Mesenchymal stem cell (in vitro differentiated cells and primary cell): ENCODE data around the gene ARMC3.

ENCODE experiments used
- DNase-seq: peaks from one replicate; pipeline ENCODE4 v3.0.0-alpha.2; 2013
- H2AFZ ChIP-seq: one replicate; pipeline ENCODE4 v1.6.1; 2013; ENCODE audit warnings: low read depth, mild to moderate bottlenecking, control low read depth, inconsistent platforms, low read length, moderate library complexity
- H2AK5ac ChIP-seq: 2 replicates; pipeline ENCODE4 v1.6.1; 2013; ENCODE audit warnings: low read length, moderate library complexity, mild to moderate bottlenecking, inconsistent platforms; ENCODE audit not compliant: severe bottlenecking
- H2BK120ac ChIP-seq: one replicate; pipeline ENCODE4 v1.6.1; 2013; ENCODE audit warnings: low read depth, mild to moderate bottlenecking, inconsistent platforms, low read length, moderate library complexity
- H2BK12ac ChIP-seq, 2 experiments: one replicate each; pipeline ENCODE4 v1.6.1; 2013; ENCODE audit warnings: inconsistent platforms in 2 of 2, low read length in 2 of 2, mild to moderate bottlenecking in 2 of 2, moderate library complexity in 2 of 2, control low read depth in 1 of 2
- H2BK15ac ChIP-seq: one replicate; pipeline ENCODE4 v1.6.1; 2013; ENCODE audit warnings: mild to moderate bottlenecking, low read depth, inconsistent platforms; ENCODE audit not compliant: poor library complexity, severe bottlenecking
- H2BK5ac ChIP-seq: 2 replicates; pipeline ENCODE4 v1.6.1; 2013; ENCODE audit warnings: low read depth, mild to moderate bottlenecking, low read length, control low read depth, inconsistent platforms; ENCODE audit not compliant: poor library complexity, severe bottlenecking
- H3K14ac ChIP-seq, 2 experiments: one replicate each; pipeline ENCODE4 v1.6.1; 2013; ENCODE audit warnings: inconsistent platforms in 2 of 2, low read length in 2 of 2, control low read depth in 1 of 2, mild to moderate bottlenecking in 1 of 2, moderate library complexity in 1 of 2
- H3K18ac ChIP-seq, 2 experiments: one replicate each; pipeline ENCODE4 v1.6.1; 2013; ENCODE audit warnings: inconsistent platforms in 2 of 2, low read length in 2 of 2, control low read depth in 1 of 2, low read depth in 1 of 2, mild to moderate bottlenecking in 1 of 2
- H3K23ac ChIP-seq, 2 experiments: one replicate each; pipeline ENCODE4 v1.6.1; 2013; ENCODE audit warnings: inconsistent platforms in 2 of 2, low read length in 2 of 2, mild to moderate bottlenecking in 2 of 2, moderate library complexity in 2 of 2, control low read depth in 1 of 2
- H3K27ac ChIP-seq: 2 replicates; pipeline ENCODE4 v1.5.1; 2013; ENCODE audit warnings: mild to moderate bottlenecking, moderate library complexity, low read length, control low read depth, inconsistent platforms; ENCODE audit not compliant: poor library complexity, severe bottlenecking
- H3K27me3 ChIP-seq, 2 experiments: 2 replicates each; pipeline versions ENCODE4 v1.6.1 to v1.7.0; 2013; ENCODE audit warnings: low read length in 2 of 2, mild to moderate bottlenecking in 2 of 2, moderate library complexity in 2 of 2, control low read depth in 1 of 2, inconsistent platforms in 1 of 2; ENCODE audit not compliant: control insufficient read depth in 1 of 2, insufficient read depth in 1 of 2
- H3K36me3 ChIP-seq, 2 experiments: 2 replicates each; pipeline versions ENCODE4 v1.6.1 to v1.7.0; 2013; ENCODE audit warnings: low read length in 2 of 2, control low read depth in 1 of 2, inconsistent platforms in 1 of 2, low read depth in 1 of 2, mild to moderate bottlenecking in 1 of 2; ENCODE audit not compliant: insufficient read depth in 2 of 2, control insufficient read depth in 1 of 2
- H3K4ac ChIP-seq, 2 experiments: one replicate each; pipeline ENCODE4 v1.6.1; 2013; ENCODE audit warnings: inconsistent platforms in 2 of 2, low read length in 2 of 2, mild to moderate bottlenecking in 2 of 2, moderate library complexity in 2 of 2, control low read depth in 1 of 2, low read depth in 1 of 2
- H3K4me1 ChIP-seq: 2 replicates; pipeline ENCODE4 v1.6.1; 2013; ENCODE audit warnings: low read depth, low read length, control low read depth; ENCODE audit not compliant: control insufficient read depth, insufficient read depth
- H3K4me2 ChIP-seq: 2 replicates; pipeline ENCODE4 v1.6.1; 2013; ENCODE audit warnings: low read length, mild to moderate bottlenecking, inconsistent platforms; ENCODE audit not compliant: poor library complexity, severe bottlenecking
- H3K4me3 ChIP-seq, 2 experiments: 2 replicates each; pipeline versions ENCODE4 v1.5.1 to v1.7.0; 2013; ENCODE audit warnings: low read length in 2 of 2, mild to moderate bottlenecking in 2 of 2, control low read depth in 1 of 2, low read depth in 1 of 2; ENCODE audit not compliant: insufficient read depth in 1 of 2
- H3K79me1 ChIP-seq: replicated peaks from 2 replicates; pipeline ENCODE4 v1.6.1; 2013; ENCODE audit warnings: mild to moderate bottlenecking, control low read depth, low read length, inconsistent platforms; ENCODE audit not compliant: poor library complexity, severe bottlenecking
- H3K9ac ChIP-seq: 2 replicates; pipeline ENCODE4 v1.7.0; 2013; ENCODE audit warnings: mild to moderate bottlenecking, low read length, moderate library complexity
- H3K9me3 ChIP-seq: 2 replicates; pipeline ENCODE4 v1.7.0; 2013; ENCODE audit warnings: mild to moderate bottlenecking, low read length; ENCODE audit not compliant: control insufficient read depth
- H4K8ac ChIP-seq: one replicate; pipeline ENCODE4 v1.6.1; 2013; ENCODE audit warnings: inconsistent platforms, mild to moderate bottlenecking, low read length, moderate library complexity
- H4K91ac ChIP-seq: one replicate; pipeline ENCODE4 v1.6.1; 2013; ENCODE audit warnings: mild to moderate bottlenecking, low read length, inconsistent platforms
- WGBS: methylation state at CpG from one replicate; pipeline ENCODE4 v1.1.7; 2013; ENCODE audit warnings: mixed read lengths; 5-methylcytosine and 5-hydroxymethylcytosine counted together

The ARMC3 gene

DNA sequence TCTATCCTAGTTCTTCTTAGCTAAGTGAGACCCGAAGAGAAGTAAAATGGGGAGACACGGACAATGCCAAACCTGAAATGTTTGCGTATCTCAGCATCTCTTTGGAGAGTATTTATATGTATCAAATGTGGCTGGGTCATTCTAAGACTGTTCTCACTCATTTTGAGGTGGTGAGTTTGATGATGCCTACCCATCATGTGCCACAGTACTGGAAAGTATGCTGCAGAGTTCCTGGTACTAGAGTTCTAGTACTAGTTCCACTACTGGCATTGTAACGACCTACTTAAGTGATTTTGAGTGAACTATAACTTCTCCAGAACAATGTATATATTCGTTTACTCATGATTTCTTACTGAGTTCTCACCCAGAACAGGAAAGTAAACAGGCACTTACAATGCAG, 41.9 kb downstream of the ARMC3 start:
- Histone ChIP-seq H3K79me1 (no peaks in the 10 kb centered on the region), H3K36me3 (no peaks in the 10 kb centered on the region), H2BK5ac (no peak overlapping the region), H3K4ac (no peak overlapping the region), H3K9ac (no peak overlapping the region), H3K27ac (no peak overlapping the region), H2AK5ac (no peak overlapping the region), H4K8ac (no peak overlapping the region), H2AFZ (no peak overlapping the region), H3K4me2 (no peak overlapping the region), H3K4me3 (no peak overlapping the region), H3K9me3 (no peaks in the 10 kb centered on the region), H2BK12ac (no peak overlapping the region), H3K4me1 (no peaks in the 10 kb centered on the region), H3K27me3 (no peaks in the 10 kb centered on the region), H4K91ac (no peak overlapping the region), H3K18ac (no peak overlapping the region), H2BK15ac (no peak overlapping the region), H2BK120ac (no peak overlapping the region), H3K23ac (no peak overlapping the region), H3K14ac (no peak overlapping the region)
- WGBS, result 77% methylated on average over 5 of the region's 5 CpGs
- DNase-seq, result no peak

DNA sequence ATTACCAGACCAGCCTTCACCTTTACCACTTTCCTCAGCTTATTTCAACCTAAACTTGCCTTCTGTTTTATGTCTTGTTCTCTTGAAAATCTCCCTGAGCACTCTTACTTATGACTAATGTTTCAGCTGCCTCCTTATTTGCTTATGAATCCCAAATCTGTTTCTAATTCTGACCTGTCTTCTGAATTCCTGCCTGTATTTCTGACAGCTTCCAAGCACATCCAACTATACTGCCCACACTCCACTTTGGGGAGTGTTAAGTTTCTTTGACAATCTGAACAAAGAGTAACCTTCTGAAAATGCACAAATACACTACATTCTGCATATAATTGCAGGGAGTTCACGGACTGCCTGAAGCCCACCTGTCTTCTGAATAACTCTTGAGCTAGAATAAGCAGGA, 48.7 kb downstream of the ARMC3 start:
- no peak overlapping the region for H3K4ac ChIP-seq
- no peak overlapping the region for H4K91ac ChIP-seq
- no peak overlapping the region for H3K4me3 ChIP-seq
- 93% methylated on average over 1 of the region's 1 CpG for WGBS
- H3K9me3 ChIP-seq, result no peaks in the 10 kb centered on the region
- no peak overlapping the region for H3K27ac ChIP-seq
- H4K8ac ChIP-seq, result no peak overlapping the region
- H3K27me3 ChIP-seq, result no peaks in the 10 kb centered on the region
- H2AFZ ChIP-seq, result no peak overlapping the region
- H2BK12ac ChIP-seq, result no peak overlapping the region
- no peak for DNase-seq
- no peak overlapping the region for H2BK15ac ChIP-seq
- H2AK5ac ChIP-seq, result no peak overlapping the region
- H3K18ac ChIP-seq, result no peak overlapping the region
- H2BK120ac ChIP-seq, result no peak overlapping the region
- no peak overlapping the region for H3K23ac ChIP-seq
- no peaks in the 10 kb centered on the region for H3K79me1 ChIP-seq
- H2BK5ac ChIP-seq, result no peak overlapping the region
- H3K4me1 ChIP-seq, result no peaks in the 10 kb centered on the region
- no peaks in the 10 kb centered on the region for H3K36me3 ChIP-seq
- H3K4me2 ChIP-seq, result no peak overlapping the region
- no peak overlapping the region for H3K14ac ChIP-seq
- H3K9ac ChIP-seq, result no peak overlapping the region

DNA sequence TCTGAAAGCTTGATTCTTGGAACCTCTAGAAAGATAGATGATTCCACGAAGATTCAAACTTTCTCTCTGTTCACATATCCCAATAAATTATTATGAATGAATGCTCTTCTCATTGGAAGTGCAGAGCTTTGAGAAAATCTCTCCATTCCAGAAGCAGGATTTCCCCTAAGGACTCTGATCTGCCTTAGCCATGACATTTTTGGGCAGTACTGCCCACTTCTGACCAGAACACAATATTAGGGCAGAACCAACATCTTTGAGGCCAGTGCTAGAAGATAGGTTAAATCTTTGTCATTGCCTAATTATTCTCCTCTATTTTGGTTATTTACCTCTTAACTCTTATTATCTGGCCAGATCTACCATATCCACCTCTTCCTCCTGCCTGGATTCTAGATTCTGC, 49.9 kb downstream of the ARMC3 start:
- Histone ChIP-seq H3K36me3 (no peaks in the 10 kb centered on the region), H3K4me1 (no peaks in the 10 kb centered on the region), H3K4me3 (no peak overlapping the region), H3K14ac (no peak overlapping the region), H2BK12ac (no peak overlapping the region), H4K91ac (no peak overlapping the region), H2BK15ac (no peak overlapping the region), H3K79me1 (no peaks in the 10 kb centered on the region), H4K8ac (no peak overlapping the region), H2BK5ac (no peak overlapping the region), H3K27ac (no peak overlapping the region), H3K9me3 (no peaks in the 10 kb centered on the region), H3K23ac (no peak overlapping the region), H3K4me2 (no peak overlapping the region), H3K4ac (no peak overlapping the region), H2AK5ac (no peak overlapping the region), H3K18ac (no peak overlapping the region), H2AFZ (no peak overlapping the region), H2BK120ac (no peak overlapping the region), H3K27me3 (no peaks in the 10 kb centered on the region), H3K9ac (no peak overlapping the region)
- no peak for DNase-seq
- 86% methylated on average over 1 of the region's 1 CpG for WGBS

DNA sequence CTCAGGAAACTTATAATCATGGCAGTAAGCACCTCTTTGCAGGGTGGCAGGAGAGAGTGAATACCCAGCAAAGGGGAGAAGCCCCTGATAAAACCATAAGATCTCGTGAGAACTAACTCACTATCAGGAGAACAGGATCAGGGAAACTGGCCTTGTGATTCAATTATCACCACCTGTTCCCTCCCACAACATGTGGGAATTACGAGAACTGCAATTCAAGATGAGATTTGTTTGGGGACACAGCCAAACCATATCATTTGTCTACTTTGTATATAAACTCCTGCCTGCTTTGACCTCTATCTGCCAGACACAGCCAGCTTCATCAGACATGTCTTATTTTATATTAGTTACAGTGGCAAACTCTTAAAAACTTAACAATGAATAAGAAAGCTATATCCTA, 50.4 kb downstream of the ARMC3 start:
- Histone ChIP-seq H3K4me1 (no peaks in the 10 kb centered on the region), H3K36me3 (no peaks in the 10 kb centered on the region), H3K23ac (no peak overlapping the region), H3K9me3 (no peaks in the 10 kb centered on the region), H3K9ac (no peak overlapping the region), H4K8ac (no peak overlapping the region), H2BK15ac (no peak overlapping the region), H3K4me2 (no peak overlapping the region), H3K27me3 (no peaks in the 10 kb centered on the region), H4K91ac (no peak overlapping the region), H3K4ac (no peak overlapping the region), H2BK120ac (no peak overlapping the region), H3K79me1 (no peaks in the 10 kb centered on the region), H3K4me3 (no peak overlapping the region), H2BK5ac (no peak overlapping the region), H2BK12ac (no peak overlapping the region), H3K27ac (no peak overlapping the region), H2AFZ (no peak overlapping the region), H2AK5ac (no peak overlapping the region), H3K18ac (no peak overlapping the region), H3K14ac (no peak overlapping the region)
- peak; percentile 8 for DNase-seq
- 50% methylated on average over 2 of the region's 2 CpGs for WGBS
